Body of pancreas (tissue), 4 donors: ENCODE measurements around the gene FAM156A.
"Not testable (repeated sequence)": the region's sequence is repeated elsewhere in the genome, so short reads cannot be mapped to it uniquely, and the experiment has no call there.

Source experiments
- CTCF ChIP-seq, 7 experiments: fragments of 450-650 bp in 4 of 7; fragments of 200-600 bp in 3 of 7; sonication (generic) in 3 of 7; IDR thresholded peaks; one replicate each; pipeline ENCODE4 v1.5.1; 2016 to 2019; ENCODE audit warnings: antibody characterized with exemption in 7 of 7
- POLR2A ChIP-seq, 3 donors: fragments of 450-650 bp; IDR thresholded peaks; one replicate each; pipeline ENCODE4 v1.6.1; 2016; ENCODE audit warnings: antibody characterized with exemption in 3 of 3, mild to moderate bottlenecking in 2 of 3

GRCh38 chrX:52949325-52949724 is 9.0 kb downstream of the FAM156A start:
- TF ChIP-seq POLR2A, CTCF (IDR thresholded peaks at IDR 0.05): not testable (repeated sequence)
